Neuronal stem cell (in vitro differentiated cells): ENCODE results near the gene HCFC2.

Source experiments
- DNase-seq: peaks from one replicate; pipeline ENCODE4 v3.0.0-alpha.2; 2013; ENCODE audit warnings: low spot score
- H2AFZ ChIP-seq: one replicate; pipeline ENCODE4 v1.6.1; 2013; ENCODE audit warnings: mild to moderate bottlenecking, low read length, inconsistent platforms
- H2AK5ac ChIP-seq: 2 replicates; pipeline ENCODE4 v1.6.1; 2013; ENCODE audit warnings: low read depth, mild to moderate bottlenecking, inconsistent platforms, low read length, moderate library complexity, mixed read lengths
- H2BK120ac ChIP-seq: 2 replicates; pipeline ENCODE4 v1.6.1; 2013; ENCODE audit warnings: low read depth, mild to moderate bottlenecking, inconsistent platforms, low read length, moderate library complexity, mixed read lengths
- H2BK12ac ChIP-seq: one replicate; pipeline ENCODE4 v1.6.1; 2013; ENCODE audit warnings: low read length, inconsistent platforms
- H2BK15ac ChIP-seq: 2 replicates; pipeline ENCODE4 v1.6.1; 2013; ENCODE audit warnings: mild to moderate bottlenecking, low read length, inconsistent platforms, mixed read lengths
- H2BK5ac ChIP-seq: one replicate; pipeline ENCODE4 v1.6.1; 2013; ENCODE audit warnings: inconsistent platforms, mild to moderate bottlenecking, low read length, moderate library complexity
- H3K14ac ChIP-seq: one replicate; pipeline ENCODE4 v1.6.1; 2013; ENCODE audit warnings: low read length, inconsistent platforms
- H3K18ac ChIP-seq: 2 replicates; pipeline ENCODE4 v1.6.1; 2013; ENCODE audit warnings: low read length, inconsistent platforms
- H3K23ac ChIP-seq: 2 replicates; pipeline ENCODE4 v1.6.1; 2013; ENCODE audit warnings: low read depth, mild to moderate bottlenecking, mixed read lengths, low read length, inconsistent platforms; ENCODE audit not compliant: poor library complexity
- H3K27ac ChIP-seq: replicated peaks from 3 replicates; pipeline ENCODE4 v1.5.1; 2013; ENCODE audit warnings: low read length, inconsistent platforms
- H3K27me3 ChIP-seq, 3 experiments: 2 replicates each; pipeline ENCODE4 v1.6.1; 2013; ENCODE audit warnings: low read length in 3 of 3, mild to moderate bottlenecking in 2 of 3, inconsistent platforms in 1 of 3, low read depth in 1 of 3, mixed read lengths in 1 of 3, moderate library complexity in 1 of 3; ENCODE audit not compliant: control insufficient read depth in 3 of 3, insufficient read depth in 3 of 3
- H3K36me3 ChIP-seq, 2 donors: replicated peaks in 1 of 2; 2 replicates each; pipeline ENCODE4 v1.6.1; 2013; ENCODE audit warnings: low read length in 2 of 2; ENCODE audit not compliant: control insufficient read depth in 2 of 2, insufficient read depth in 2 of 2
- H3K4ac ChIP-seq: 2 replicates; pipeline ENCODE4 v1.6.1; 2013; ENCODE audit warnings: inconsistent platforms, mild to moderate bottlenecking, low read length, moderate library complexity
- H3K4me1 ChIP-seq, 2 donors: 1 replicate in 1 of 2; 2 replicates in 1 of 2; pipeline ENCODE4 v1.6.1; 2013; ENCODE audit warnings: low read length in 2 of 2, low read depth in 1 of 2; ENCODE audit not compliant: control insufficient read depth in 2 of 2, insufficient read depth in 1 of 2
- H3K4me2 ChIP-seq: one replicate; pipeline ENCODE4 v1.6.1; 2013; ENCODE audit warnings: mild to moderate bottlenecking, low read length, inconsistent platforms; ENCODE audit not compliant: insufficient read depth, poor library complexity, severe bottlenecking
- H3K4me3 ChIP-seq, 2 donors: 2 replicates each; pipeline ENCODE4 v1.5.1; 2013; ENCODE audit warnings: low read length in 2 of 2, mild to moderate bottlenecking in 2 of 2, inconsistent platforms in 1 of 2, moderate library complexity in 1 of 2
- H3K79me1 ChIP-seq: one replicate; pipeline ENCODE4 v1.6.1; 2013; ENCODE audit warnings: low read depth, mild to moderate bottlenecking, inconsistent platforms, low read length, moderate library complexity
- H3K9ac ChIP-seq: one replicate; pipeline ENCODE4 v1.6.1; 2013; ENCODE audit warnings: mild to moderate bottlenecking, low read depth, low read length, inconsistent platforms; ENCODE audit not compliant: poor library complexity
- H3K9me3 ChIP-seq, 2 donors: replicated peaks in 1 of 2; 2 replicates each; pipeline versions ENCODE3 to v1.6.1; 2013; ENCODE audit warnings: low read length in 2 of 2, mild to moderate bottlenecking in 2 of 2, inconsistent platforms in 1 of 2, low read depth in 1 of 2, mixed read lengths in 1 of 2, moderate library complexity in 1 of 2; ENCODE audit not compliant: control insufficient read depth in 2 of 2, insufficient read depth in 1 of 2
- H4K8ac ChIP-seq: one replicate; pipeline ENCODE4 v1.6.1; 2013; ENCODE audit warnings: low read depth, mild to moderate bottlenecking, inconsistent platforms, low read length, moderate library complexity
- H4K91ac ChIP-seq: one replicate; pipeline ENCODE4 v1.6.1; 2013; ENCODE audit warnings: low read length, low read depth, mild to moderate bottlenecking, inconsistent platforms; ENCODE audit not compliant: poor library complexity
- WGBS, 2 donors: extraction: QIAGEN DNeasy Blood & Tissue Kit; methylation state at CpG; one replicate each; pipeline ENCODE4 v1.1.7; 2013; ENCODE audit warnings: missing lambda C conversion rate in 2 of 2, mixed read lengths in 1 of 2; ENCODE audit not compliant: insufficient read length in 2 of 2, insufficient replicate concordance in 1 of 2; ENCODE audit errors: extremely low coverage in 2 of 2; 5-methylcytosine and 5-hydroxymethylcytosine counted together

The HCFC2 gene

GRCh38 chr12:104122298-104122697, 58.0 kb downstream of the HCFC2 start:
- no peak overlapping the region for H2AFZ ChIP-seq
- peaks cover 6 to 99% of the 10 kb centered on the region in 2 donors for H3K36me3 ChIP-seq
- H2BK5ac ChIP-seq = no peak overlapping the region
- no peaks in the 10 kb centered on the region for H3K27me3 ChIP-seq
- no peak for DNase-seq
- no peak overlapping the region for H3K18ac ChIP-seq
- H3K4me3 ChIP-seq = no peak overlapping the region
- no peak overlapping the region for H2BK120ac ChIP-seq
- H3K9me3 ChIP-seq = no peaks in the 10 kb centered on the region
- no peaks in the 10 kb centered on the region for H3K79me1 ChIP-seq
- no peak overlapping the region for H2BK12ac ChIP-seq
- H2AK5ac ChIP-seq = no peak overlapping the region
- H3K27ac ChIP-seq = no peak overlapping the region
- H4K8ac ChIP-seq = no peak overlapping the region
- no peak overlapping the region for H2BK15ac ChIP-seq
- H3K4me2 ChIP-seq = no peak overlapping the region
- no peak overlapping the region for H3K23ac ChIP-seq
- H4K91ac ChIP-seq = no peak overlapping the region
- H3K14ac ChIP-seq = no peak overlapping the region
- WGBS, 2 donors = no CpG with 5 or more reads among the region's 9 CpGs
- no peak overlapping the region for H3K4ac ChIP-seq
- H3K9ac ChIP-seq = no peak overlapping the region
- H3K4me1 ChIP-seq = no peaks in the 10 kb centered on the region

GRCh38 chr12:104126548-104126947, 62.2 kb downstream of the HCFC2 start:
- no peak overlapping the region for H3K4me2 ChIP-seq
- H3K4me1 ChIP-seq = no peaks in the 10 kb centered on the region
- H2AFZ ChIP-seq = no peak overlapping the region
- no peak overlapping the region for H2AK5ac ChIP-seq
- no CpG with 5 or more reads among the region's 3 CpGs for WGBS, 2 donors
- no peak overlapping the region for H2BK15ac ChIP-seq
- no peak overlapping the region for H4K91ac ChIP-seq
- H3K27ac ChIP-seq = no peak overlapping the region
- peaks cover 2% of the 10 kb centered on the region for H3K79me1 ChIP-seq
- no peak overlapping the region for H3K4me3 ChIP-seq
- H2BK120ac ChIP-seq = no peak overlapping the region
- H3K9ac ChIP-seq = no peak overlapping the region
- no peak overlapping the region for H2BK12ac ChIP-seq
- H3K23ac ChIP-seq = no peak overlapping the region
- H3K18ac ChIP-seq = no peak overlapping the region
- no peaks in the 10 kb centered on the region for H3K27me3 ChIP-seq
- no peak overlapping the region for H3K14ac ChIP-seq
- peaks cover 10 to 98% of the 10 kb centered on the region in 2 donors for H3K36me3 ChIP-seq
- H3K4ac ChIP-seq = no peak overlapping the region
- no peaks in the 10 kb centered on the region for H3K9me3 ChIP-seq
- no peak overlapping the region for H2BK5ac ChIP-seq
- H4K8ac ChIP-seq = no peak overlapping the region
- no peak for DNase-seq

GRCh38 chr12:104130760-104131159, 66.4 kb downstream of the HCFC2 start:
- Histone ChIP-seq H3K36me3 (peaks cover 16 to 95% of the 10 kb centered on the region in 2 donors), H2BK15ac (no peak overlapping the region), H3K4me1 (peaks cover 2 to 4% of the 10 kb centered on the region in 2 donors)

GRCh38 chr12:104131609-104132008, 67.3 kb downstream of the HCFC2 start:
- Histone ChIP-seq H4K8ac (no peak overlapping the region), H3K9ac (no peak overlapping the region), H2AK5ac (no peak overlapping the region), H3K27ac (no peak overlapping the region), H3K27me3 (no peaks in the 10 kb centered on the region), H4K91ac (no peak overlapping the region), H3K4ac (no peak overlapping the region), H2BK15ac (no peak overlapping the region), H3K9me3 (no peaks in the 10 kb centered on the region), H2BK5ac (no peak overlapping the region), H3K79me1 (peaks cover 2% of the 10 kb centered on the region), H3K23ac (no peak overlapping the region), H3K18ac (no peak overlapping the region), H3K4me1 (peaks cover 4% of the 10 kb centered on the region in 2 donors), H3K4me2 (no peak overlapping the region), H2AFZ (no peak overlapping the region), H3K36me3 (peaks cover 16 to 86% of the 10 kb centered on the region in 2 donors), H3K14ac (no peak overlapping the region), H2BK12ac (no peak overlapping the region), H2BK120ac (no peak overlapping the region), H3K4me3 (no peak overlapping the region)
- no peak for DNase-seq
- no CpG with 5 or more reads among the region's 4 CpGs for WGBS, 2 donors

More at GRCh38 chr12:104130760-104131159, 66.4 kb downstream of the HCFC2 start:
- H2BK12ac ChIP-seq = no peak overlapping the region
- no peaks in the 10 kb centered on the region for H3K9me3 ChIP-seq
- H3K4me3 ChIP-seq = no peak overlapping the region
- no peak overlapping the region for H3K27ac ChIP-seq
- H2BK120ac ChIP-seq = no peak overlapping the region
- H2BK5ac ChIP-seq = no peak overlapping the region
- WGBS, 2 donors = no CpG with 5 or more reads among the region's 2 CpGs
- no peaks in the 10 kb centered on the region for H3K27me3 ChIP-seq
- no peak overlapping the region for H4K91ac ChIP-seq
- DNase-seq = no peak
- no peak overlapping the region for H2AK5ac ChIP-seq
- H3K79me1 ChIP-seq = peaks cover 2% of the 10 kb centered on the region
- H3K18ac ChIP-seq = no peak overlapping the region
- no peak overlapping the region for H3K4me2 ChIP-seq
- H2AFZ ChIP-seq = no peak overlapping the region
- no peak overlapping the region for H3K4ac ChIP-seq
- H3K9ac ChIP-seq = no peak overlapping the region
- no peak overlapping the region for H4K8ac ChIP-seq
- no peak overlapping the region for H3K23ac ChIP-seq
- no peak overlapping the region for H3K14ac ChIP-seq
